ENCODE results near the gene SPAG5. TPM values are rescaled to one million over a fixed set of nuclear protein-coding genes. Genes with fewer than 3 reads are reported as not detected.

SPAG5 gene
- total and polyA plus RNA-seq, 9 of the 15 experiments (the other 6 are each of a cell fraction or from before 2014, with no cell fraction given): 94.4 to 286 (median 151) TPM

- TF ChIP-seq RBM25 (IDR thresholded peaks at IDR 0.05; ENCODE audit: low read depth, low read length, severe bottlenecking): no peak
- peak; percentile 24; the same call in 1 of the 2 replicates for TF ChIP-seq HDAC2 (IDR thresholded peaks at IDR 0.05)
- TF ChIP-seq, protein P1, sequence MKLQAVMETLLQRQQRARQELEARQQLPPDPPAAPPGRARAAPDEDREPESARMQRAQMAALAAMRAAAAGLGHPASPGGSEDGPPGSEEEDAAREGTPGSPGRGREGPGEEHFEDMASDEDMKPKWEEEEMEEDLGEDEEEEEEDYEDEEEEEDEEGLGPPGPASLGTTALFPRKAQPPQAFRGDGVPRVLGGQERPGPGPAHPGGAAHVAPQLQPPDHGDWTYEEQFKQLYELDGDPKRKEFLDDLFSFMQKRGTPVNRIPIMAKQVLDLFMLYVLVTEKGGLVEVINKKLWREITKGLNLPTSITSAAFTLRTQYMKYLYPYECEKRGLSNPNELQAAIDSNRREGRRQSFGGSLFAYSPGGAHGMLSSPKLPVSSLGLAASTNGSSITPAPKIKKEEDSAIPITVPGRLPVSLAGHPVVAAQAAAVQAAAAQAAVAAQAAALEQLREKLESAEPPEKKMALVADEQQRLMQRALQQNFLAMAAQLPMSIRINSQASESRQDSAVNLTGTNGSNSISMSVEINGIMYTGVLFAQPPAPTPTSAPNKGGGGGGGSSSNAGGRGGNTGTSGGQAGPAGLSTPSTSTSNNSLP (IDR thresholded peaks at IDR 0.05; ENCODE audit: borderline replicate concordance, low read depth, low read length): no peak
Measured at GRCh38 chr17:28598799-28599310, at the start of gene SPAG5 (continued).

GRCh38 chr17:28646039-28646754 is 47.4 kb upstream of the SPAG5 start:
- in situ Hi-C loops (cut with MboI) (no loop called here), intact Hi-C loops (cut with micrococcal nuclease) (loop anchor here (2.0 to 10.0 kb wide), 5 partner anchors 65 to 251 kb away; partner anchors contain the start of genes FAM222B, FLOT2, PROCA1 and RPL23A)
- ATAC-seq: peak; percentile 7
- ChIA-PET CTCF (ENCODE audit: low intra/inter-chr PET ratio) (interaction anchor here (0.6 to 2.1 kb wide), 6 partner anchors 15 to 962 kb away, joined by 3 to 15 read pairs (median 4); partner anchors contain the start of genes RPL23A, SDF2 and SUPT6H), POLR2A (interaction anchor here (0.7 to 3.7 kb wide), 21 partner anchors 9 to 678 kb away, joined by 3 to 54 read pairs (median 5); partner anchors contain the start of genes PROCA1, RPL23A, SDF2 and SUPT6H)
- WGBS (ENCODE audit: insufficient coverage, low coverage, missing lambda C conversion rate): 22% methylated on average over 12 of the region's 12 CpGs
- peaks cover 5% of the 10 kb centered on the region; the same call in 1 of the 2 replicates for H4K20me1 ChIP-seq (replicated peaks; ENCODE audit: control insufficient read depth, insufficient read depth, low read length)
- no peaks in the 10 kb centered on the region for H3K9me1 ChIP-seq (ENCODE audit: control insufficient read depth, insufficient read depth, low read length)
- no peaks in the 10 kb centered on the region for H3K27me3 ChIP-seq (ENCODE audit: control insufficient read depth in 2 of 2, insufficient read depth in 2 of 2, low read length in 2 of 2)
- peaks cover 52% of the 10 kb centered on the region for H3K36me3 ChIP-seq (ENCODE audit: control insufficient read depth, insufficient read depth, low read length)
- peak overlapping the region; percentile 85 for H3K27ac ChIP-seq (ENCODE audit: extremely low read depth, low read depth, low read length)
- peaks cover 16 to 23% of the 10 kb centered on the region in 2 experiments for H3K4me1 ChIP-seq (replicated peaks in 1 of 2; ENCODE audit: control insufficient read depth in 2 of 2, insufficient read depth in 2 of 2, low read length in 2 of 2)
- peak overlapping the region; percentile 3; the same call in 1 of the 2 replicates for H3K4me3 ChIP-seq
- peak in 2 of 4 experiments; percentile 36 to 76 for DNase-seq (ENCODE audit: extremely low read depth in 1 of 4, low spot score in 3 of 4)
- no TSS peak for BruUV-seq (replicated peaks)
- H3K9ac ChIP-seq (ENCODE audit: insufficient read depth in 1 of 2, low read depth in 2 of 2, low read length in 2 of 2): peak overlapping the region; percentile 61 to 87; a peak in 3 of 4 replicates
- peaks cover 38% of the 10 kb centered on the region for H3K79me2 ChIP-seq (ENCODE audit: control insufficient read depth, insufficient read depth, low read length)
- H3K9me3 ChIP-seq (replicated peaks; ENCODE audit: control insufficient read depth, insufficient read depth, low read depth, low read length): no peaks in the 10 kb centered on the region
- H3K4me2 ChIP-seq (ENCODE audit: insufficient read depth, low read length): peak overlapping the region; percentile 86
- peak; percentile 44 for FAIRE-seq
- H2AFZ ChIP-seq (ENCODE audit: low read depth, low read length): peak overlapping the region; percentile 84
- TF ChIP-seq YBX1 (IDR thresholded peaks at IDR 0.05) (no peak), CHD2 (IDR thresholded peaks at IDR 0.05; ENCODE audit: low read depth, low read length) (no peak), CUX1 (CRISPR knock-in tag; IDR thresholded peaks at IDR 0.05) (peak; percentile 74; the same call in 1 of the 2 replicates), ZNF212 (CRISPR knock-in tag; IDR thresholded peaks at IDR 0.05) (peak; percentile 60; the same call in 1 of the 2 replicates)
- TF ChIP-seq, protein P2, sequence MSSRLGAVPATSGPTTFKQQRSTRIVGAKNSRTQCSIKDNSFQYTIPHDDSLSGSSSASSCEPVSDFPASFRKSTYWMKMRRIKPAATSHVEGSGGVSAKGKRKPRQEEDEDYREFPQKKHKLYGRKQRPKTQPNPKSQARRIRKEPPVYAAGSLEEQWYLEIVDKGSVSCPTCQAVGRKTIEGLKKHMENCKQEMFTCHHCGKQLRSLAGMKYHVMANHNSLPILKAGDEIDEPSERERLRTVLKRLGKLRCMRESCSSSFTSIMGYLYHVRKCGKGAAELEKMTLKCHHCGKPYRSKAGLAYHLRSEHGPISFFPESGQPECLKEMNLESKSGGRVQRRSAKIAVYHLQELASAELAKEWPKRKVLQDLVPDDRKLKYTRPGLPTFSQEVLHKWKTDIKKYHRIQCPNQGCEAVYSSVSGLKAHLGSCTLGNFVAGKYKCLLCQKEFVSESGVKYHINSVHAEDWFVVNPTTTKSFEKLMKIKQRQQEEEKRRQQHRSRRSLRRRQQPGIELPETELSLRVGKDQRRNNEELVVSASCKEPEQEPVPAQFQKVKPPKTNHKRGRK (tag; IDR thresholded peaks at IDR 0.05): no peak

Measured in K562 (cell line).